KG1 (cell line): ENCODE data around the gene ABCA5.
"Not testable (repeated sequence)": the region's sequence is repeated elsewhere in the genome, so short reads cannot be mapped to it uniquely, and the experiment has no call there.

ENCODE experiments used
- DNase-seq: peaks from one replicate; lab custom pipeline; 2025; lab: John Stamatoyannopoulos, UW

The ABCA5 gene

GRCh38 chr17:69208640-69209039 lies 118.3 kb downstream of the ABCA5 start:
- no peak for DNase-seq

- DNase-seq, result no peak
Measured at GRCh38 chr17:69207151-69207550, 119.8 kb downstream of the ABCA5 start.

GRCh38 chr17:69198238-69198637 lies 128.7 kb downstream of the ABCA5 start:
- no peak for DNase-seq

GRCh38 chr17:69196105-69196653 lies 130.8 kb downstream of the ABCA5 start:
- not testable (repeated sequence) for DNase-seq
